Ovary (tissue), 9 donors: ENCODE data around the gene WFIKKN1. TPM values are rescaled to one million over a fixed set of nuclear protein-coding genes. Genes with fewer than 3 reads are reported as not detected.

Experiments
- DNase-seq, 5 donors: peaks; one replicate each; pipeline ENCODE4 v3.0.0-alpha.2; 2019 to 2020
- H3K27ac ChIP-seq, 2 donors: fragments of 200-600 bp; one replicate each; pipeline versions ENCODE4 v1.5.1 to v1.8.0; 2019 to 2022
- H3K27me3 ChIP-seq: fragments of 200-600 bp; one replicate; pipeline ENCODE4 v1.8.0; 2022
- H3K36me3 ChIP-seq: fragments of 200-600 bp; sonication (generic); one replicate; pipeline ENCODE4 v1.5.1; 2019
- H3K4me1 ChIP-seq: one replicate; pipeline ENCODE4 v1.8.1; 2013; ENCODE audit warnings: mild to moderate bottlenecking, moderate library complexity; ENCODE audit not compliant: insufficient read depth
- H3K4me3 ChIP-seq: fragments of 200-600 bp; sonication (generic); one replicate; pipeline ENCODE4 v1.5.1; 2017
- H3K9me3 ChIP-seq, 2 donors: fragments of 200-600 bp in 1 of 2; sonication (generic) in 1 of 2; one replicate each; pipeline versions ENCODE4 v1.5.1 to v1.8.1; 2013 to 2019; ENCODE audit warnings: mild to moderate bottlenecking in 1 of 2, moderate library complexity in 1 of 2
- EP300 ChIP-seq: sonication (generic); formaldehyde crosslinking; IDR thresholded peaks from one replicate; pipeline ENCODE4 v1.6.1; 2017; ENCODE audit warnings: antibody characterized with exemption
- POLR2A ChIP-seq: fragments of 450-650 bp; IDR thresholded peaks from one replicate; pipeline ENCODE4 v1.6.1; 2017; ENCODE audit warnings: antibody characterized with exemption, mild to moderate bottlenecking, moderate library complexity
- WGBS, 3 donors: extraction: QIAGEN DNeasy Blood & Tissue Kit in 1 of 3; methylation state at CpG; one replicate each; pipeline versions ENCODE4 v1.1.5 to v1.1.7; 2013 to 2017; 5-methylcytosine and 5-hydroxymethylcytosine counted together
- intact Hi-C, 4 donors: fragments of 100-400 bp; cut with DNase I; formaldehyde crosslinking; loops; one replicate each; pipeline versions ENCODE4 v1.11.0 to v1.15.1; 2022 to 2023
- polyA plus RNA-seq, 2 donors: library from polyadenylated mRNA; stranded (reverse); fragments of 200-250 nt in 1 of 2; fragments of 350-450 nt in 1 of 2; fragmentation: Illumina TruSeq in 1 of 2; extraction: RNeasy Lipid Tissue Mini Kit (QIAGEN cat#74804) in 1 of 2; gene quantifications; one replicate each; pipeline ENCODE4 v1.2.3, GENCODE V29; 2013 to 2014
- total RNA-seq, 7 donors: library from RNA; depleted of rRNA in 2 of 7; stranded (reverse); fragments of >200 nt in 2 of 7; fragmentation: NEBNext Ultra II Directional in 3 of 7; extraction: Animal tissue kit (Norgen Biotek cat#: 25700) in 3 of 7; gene quantifications; one replicate each; pipeline versions ENCODE4 v1.1.0 to v1.2.4, GENCODE V29; 2016 to 2023
- TF ChIP-seq, protein P1 (sequence below), 3 donors: fragments of 450-650 bp in 2 of 3; fragments of 200-600 bp in 1 of 3; IDR thresholded peaks; one replicate each; pipeline versions ENCODE4 v1.5.1 to v1.8.0; 2016 to 2022; ENCODE audit warnings: antibody characterized with exemption in 3 of 3, mild to moderate bottlenecking in 1 of 3
- donor health status: DM: no; HTN: no; CAD: no; lungs with moderate emphysema.
- donor health status: DM: no; HTN: no; CAD: no.
- donor health status: Bipolar disorder and iron deficiency.
- donor health status: DM: yes; HTN: yes; CAD: no.
- donor health status: DM: no; HTN: no; CAD: no.
- donor health status: DM: yes; HTN: yes; CAD: no.

WFIKKN1 gene
- total and polyA plus RNA-seq, 9 donors, result 0.10 to 2.6 (median 1.1) TPM

DNA sequence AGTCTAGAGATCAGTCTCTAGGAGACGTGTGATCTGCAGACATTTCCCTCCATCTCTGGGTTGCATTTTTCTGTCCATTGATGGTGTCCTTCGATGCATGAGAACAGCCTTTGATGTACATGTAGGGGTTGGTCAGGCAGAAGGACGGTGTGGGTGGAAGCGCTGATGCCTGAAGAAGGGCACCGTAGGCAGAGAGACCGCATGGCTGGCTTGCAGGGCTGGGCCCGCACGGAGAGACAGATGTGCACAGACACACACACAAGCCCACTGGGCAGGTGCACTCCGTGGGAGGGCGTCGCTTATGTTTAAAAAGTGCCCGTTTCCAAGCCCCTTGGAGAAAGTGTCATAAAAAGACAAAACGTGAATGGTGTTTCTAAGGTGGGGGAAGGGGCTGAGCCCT is 15.7 kb upstream of the WFIKKN1 start:
- intact Hi-C loops, result no loop called here
- no peaks in the 10 kb centered on the region for H3K9me3 ChIP-seq

DNA sequence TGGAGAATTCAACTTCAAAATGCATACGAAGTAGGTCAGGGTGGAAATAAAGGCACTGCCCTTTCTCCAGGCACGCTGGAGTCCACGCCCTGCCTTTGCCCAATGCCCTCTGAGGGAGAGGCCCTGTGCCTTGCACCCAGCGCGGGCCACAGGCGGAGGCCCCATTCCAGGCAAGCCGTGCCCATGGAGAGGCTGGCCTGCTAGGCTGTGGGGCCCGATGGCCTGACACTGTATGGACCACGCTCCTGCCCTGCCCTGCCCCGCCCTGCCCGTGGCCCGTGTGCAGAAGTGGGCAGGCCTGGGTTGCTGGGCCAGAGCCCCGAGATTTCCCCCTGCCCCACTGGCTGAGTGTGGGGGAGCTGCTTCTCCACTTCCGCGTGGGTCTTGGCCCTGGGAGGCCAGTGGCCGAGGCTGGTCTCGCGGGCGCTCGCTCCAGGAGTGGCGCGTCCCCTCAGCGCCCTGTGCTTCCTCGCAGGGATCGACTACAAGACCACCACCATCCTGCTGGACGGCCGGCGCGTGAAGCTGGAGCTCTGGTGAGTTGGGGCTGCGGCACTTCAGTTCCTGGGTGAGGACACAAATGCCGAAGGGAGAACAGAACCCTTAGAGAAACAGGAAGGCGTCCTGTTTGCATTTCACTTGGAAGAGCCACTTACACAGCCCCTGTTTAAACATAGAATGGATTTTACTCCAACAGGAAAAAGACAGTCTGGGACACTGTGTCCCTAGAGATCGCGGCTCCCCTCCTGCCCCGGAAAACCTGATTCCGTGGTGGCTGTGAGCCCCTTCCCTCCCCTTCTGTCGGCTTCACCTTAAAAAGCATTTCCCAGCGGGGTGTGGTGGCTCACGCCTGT is 13.8 kb upstream of the WFIKKN1 start:
- Histone ChIP-seq H3K27me3 (no peaks in the 10 kb centered on the region), H3K4me3 (no peak overlapping the region), H3K4me1 (peaks cover 2% of the 10 kb centered on the region), H3K9me3 (no peaks in the 10 kb centered on the region), H3K27ac (no peak overlapping the region), H3K36me3 (no peaks in the 10 kb centered on the region)
- DNase-seq, result no peak
- WGBS, 3 donors, result 93 to 95% (median 94%) methylated on average over 33 to 39 of the region's 39 CpGs
- intact Hi-C loops, result no loop called here
- no peak for TF ChIP-seq EP300

More for the DNA sequence above, 15.7 kb upstream of the WFIKKN1 start:
- WGBS, 3 donors, result 91 to 94% (median 92%) methylated on average over 13 of the region's 13 CpGs
- Histone ChIP-seq H3K4me1 (no peaks in the 10 kb centered on the region), H3K27me3 (no peaks in the 10 kb centered on the region), H3K4me3 (no peak overlapping the region), H3K27ac (no peak overlapping the region), H3K36me3 (no peaks in the 10 kb centered on the region)
- TF ChIP-seq, protein P1, sequence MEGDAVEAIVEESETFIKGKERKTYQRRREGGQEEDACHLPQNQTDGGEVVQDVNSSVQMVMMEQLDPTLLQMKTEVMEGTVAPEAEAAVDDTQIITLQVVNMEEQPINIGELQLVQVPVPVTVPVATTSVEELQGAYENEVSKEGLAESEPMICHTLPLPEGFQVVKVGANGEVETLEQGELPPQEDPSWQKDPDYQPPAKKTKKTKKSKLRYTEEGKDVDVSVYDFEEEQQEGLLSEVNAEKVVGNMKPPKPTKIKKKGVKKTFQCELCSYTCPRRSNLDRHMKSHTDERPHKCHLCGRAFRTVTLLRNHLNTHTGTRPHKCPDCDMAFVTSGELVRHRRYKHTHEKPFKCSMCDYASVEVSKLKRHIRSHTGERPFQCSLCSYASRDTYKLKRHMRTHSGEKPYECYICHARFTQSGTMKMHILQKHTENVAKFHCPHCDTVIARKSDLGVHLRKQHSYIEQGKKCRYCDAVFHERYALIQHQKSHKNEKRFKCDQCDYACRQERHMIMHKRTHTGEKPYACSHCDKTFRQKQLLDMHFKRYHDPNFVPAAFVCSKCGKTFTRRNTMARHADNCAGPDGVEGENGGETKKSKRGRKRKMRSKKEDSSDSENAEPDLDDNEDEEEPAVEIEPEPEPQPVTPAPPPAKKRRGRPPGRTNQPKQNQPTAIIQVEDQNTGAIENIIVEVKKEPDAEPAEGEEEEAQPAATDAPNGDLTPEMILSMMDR (IDR thresholded peaks at IDR 0.05), result no peak
- TF ChIP-seq EP300, result no peak
- TF ChIP-seq POLR2A, result no peak
- no peak for DNase-seq

GRCh38 chr16:617855-618254 is 12.9 kb upstream of the WFIKKN1 start:
- H3K27me3 ChIP-seq, result no peaks in the 10 kb centered on the region
- no peaks in the 10 kb centered on the region for H3K36me3 ChIP-seq
- H3K4me1 ChIP-seq, result peaks cover 2% of the 10 kb centered on the region
- 87 to 89% (median 88%) methylated on average over 16 of the region's 16 CpGs for WGBS, 3 donors
- TF ChIP-seq POLR2A (no peak), EP300 (no peak)
- TF ChIP-seq, protein P1 (IDR thresholded peaks at IDR 0.05), result no peak
- H3K4me3 ChIP-seq, result no peak overlapping the region
- intact Hi-C loops, result no loop called here
- H3K9me3 ChIP-seq, result no peaks in the 10 kb centered on the region
- no peak for DNase-seq
- no peak overlapping the region for H3K27ac ChIP-seq

DNA sequence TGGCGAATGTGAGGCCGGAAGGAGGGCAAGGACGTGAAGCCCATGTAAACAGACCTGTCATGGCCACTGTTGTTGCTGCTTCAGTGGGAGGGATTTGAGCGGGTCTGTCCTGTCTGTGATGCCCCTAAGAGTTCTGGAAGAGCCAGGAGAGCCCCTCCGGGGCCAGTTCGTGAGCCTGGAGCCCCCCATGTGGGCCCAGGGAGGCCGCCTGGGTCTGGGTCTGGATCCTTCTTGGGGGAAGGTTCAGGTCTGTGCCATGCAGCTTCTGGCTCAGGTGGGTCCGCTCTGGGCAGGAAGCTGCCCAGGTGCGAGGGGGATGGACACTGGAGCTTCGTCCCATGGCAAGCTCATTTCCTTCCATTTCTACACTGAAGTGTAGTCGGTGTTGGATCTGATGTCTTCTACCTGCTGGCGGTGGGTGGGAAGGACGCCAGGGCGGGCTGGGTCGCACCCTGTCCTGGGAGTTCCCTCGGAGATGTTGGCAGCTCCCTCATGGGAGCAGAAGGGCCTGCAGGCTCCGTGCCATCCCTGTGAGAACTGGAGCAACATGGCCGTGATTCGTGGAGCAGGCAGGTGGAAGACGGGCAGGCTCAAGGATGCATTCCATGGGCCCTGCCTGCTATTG is 11.2 kb upstream of the WFIKKN1 start:
- DNase-seq, result no peak
- WGBS, 3 donors, result 88 to 91% (median 89%) methylated on average over 20 of the region's 20 CpGs
- H3K4me3 ChIP-seq, result no peak overlapping the region
- intact Hi-C loops, result no loop called here
- peaks cover 2% of the 10 kb centered on the region for H3K4me1 ChIP-seq
- H3K36me3 ChIP-seq, result no peaks in the 10 kb centered on the region
- H3K9me3 ChIP-seq, result no peaks in the 10 kb centered on the region
- no peaks in the 10 kb centered on the region for H3K27me3 ChIP-seq
- no peak overlapping the region for H3K27ac ChIP-seq
- TF ChIP-seq EP300 (no peak), POLR2A (no peak)

DNA sequence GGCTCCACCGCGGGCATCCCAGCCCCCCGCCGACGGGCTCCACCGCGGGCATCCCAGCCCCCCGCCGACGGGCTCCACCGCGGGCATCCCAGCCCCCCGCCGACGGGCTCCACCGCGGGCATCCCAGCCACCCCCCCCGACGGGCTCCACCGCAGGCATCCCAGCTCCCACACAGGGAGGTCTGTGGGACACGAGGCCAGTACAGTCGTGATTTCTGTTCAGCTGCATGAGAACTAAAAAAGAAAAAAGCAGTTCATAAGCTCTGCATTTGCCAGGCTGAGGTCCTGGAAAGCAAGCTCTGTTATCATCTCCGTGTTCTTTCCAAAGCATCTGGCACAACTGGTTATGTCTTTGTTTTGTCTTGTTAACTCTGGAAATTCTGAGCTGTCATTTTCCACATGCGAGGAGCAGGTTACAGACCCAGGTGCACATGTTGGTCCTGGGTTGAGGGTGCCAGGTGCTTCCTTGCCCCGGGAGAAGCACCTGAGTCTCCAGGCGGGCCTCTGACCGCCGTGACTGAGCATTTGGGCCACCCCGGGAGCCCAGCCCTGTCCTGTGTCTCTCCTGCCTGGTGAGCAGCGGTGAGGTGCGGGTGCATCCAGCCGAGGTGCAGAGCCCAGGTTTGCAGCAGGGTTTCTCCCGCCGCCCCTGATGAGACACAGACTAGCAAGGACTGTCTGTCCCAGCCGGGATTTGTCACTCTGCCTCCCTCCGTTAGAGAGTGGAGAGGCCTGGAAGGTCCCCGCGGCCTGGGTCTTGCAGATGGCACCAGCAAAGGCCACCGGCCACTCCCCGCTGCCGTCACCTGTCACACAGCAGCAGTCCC is 9.9 kb upstream of the WFIKKN1 start:
- H3K4me1 ChIP-seq, result peaks cover 2% of the 10 kb centered on the region
- H3K27me3 ChIP-seq, result no peaks in the 10 kb centered on the region
- WGBS, 3 donors, result 48 to 66% (median 65%) methylated on average over 24 to 41 of the region's 41 CpGs
- no peak overlapping the region for H3K4me3 ChIP-seq
- no peak overlapping the region for H3K27ac ChIP-seq
- H3K36me3 ChIP-seq, result no peaks in the 10 kb centered on the region
- DNase-seq, result no peak
- intact Hi-C loops, result no loop called here
- no peaks in the 10 kb centered on the region for H3K9me3 ChIP-seq
- TF ChIP-seq, protein P1 (IDR thresholded peaks at IDR 0.05), result no peak
- TF ChIP-seq EP300 (no peak), POLR2A (no peak)
